ENCODE data around the gene RHOA. TPM values are rescaled to one million over a fixed set of nuclear protein-coding genes. Genes with fewer than 3 reads are reported as not detected.
A peak's percentile ranks its signal among the peaks of the same experiment; 100 is the strongest.
"Not testable (repeated sequence)": the region's sequence is repeated elsewhere in the genome, so short reads cannot be mapped to it uniquely, and the experiment has no call there.

The RHOA gene
- total and polyA plus RNA-seq, 2 experiments from 2014 or later, result 781 to 996 TPM

- Histone ChIP-seq H3K9me2 (ENCODE audit: insufficient read depth) (no peaks in the 10 kb centered on the region), H3K27me3 (replicated peaks; ENCODE audit: insufficient read depth) (no peaks in the 10 kb centered on the region), H3K79me2 (ENCODE audit: insufficient read depth) (peaks cover 100% of the 10 kb centered on the region), H3K4me1 (ENCODE audit: insufficient read depth) (no peaks in the 10 kb centered on the region), H3F3A (ENCODE audit: insufficient read depth) (peaks cover 47% of the 10 kb centered on the region), H3K9ac (no peak overlapping the region), H3K4me3 (no peak overlapping the region), H3K4me2 (ENCODE audit: unreplicated experiment) (no peak overlapping the region), H4K20me1 (ENCODE audit: insufficient read depth) (peaks cover 51% of the 10 kb centered on the region), H2AFZ (no peak overlapping the region), H3K36me3 (ENCODE audit: low read depth) (peaks cover 16% of the 10 kb centered on the region; the same call in 1 of the 2 replicates), H3K9me3 (ENCODE audit: low read depth) (no peaks in the 10 kb centered on the region), H3K27ac (no peak overlapping the region)
- 79% methylated on average over 3 of the region's 3 CpGs for WGBS, 2 experiments (ENCODE audit: low coverage in 1 of 2, low lambda C conversion rate in 2 of 2, missing lambda C conversion rate in 2 of 2)
- no peak for DNase-seq
- TF ChIP-seq EZH2 (IDR thresholded peaks at IDR 0.05; ENCODE audit: insufficient read depth, poor library complexity, severe bottlenecking) (no peak), EZH2phosphoT487 (IDR thresholded peaks at IDR 0.05; ENCODE audit: insufficient read depth, low read depth) (no peak)
- in situ Hi-C loops (cut with MboI), result no loop called here
These were observed 12.3 kb downstream of the RHOA start for GRCh38 chr3:49399461-49399860.

- Histone ChIP-seq H3K4me3 (no peak overlapping the region), H3K9me2 (ENCODE audit: insufficient read depth) (no peaks in the 10 kb centered on the region), H3K4me1 (ENCODE audit: insufficient read depth) (no peaks in the 10 kb centered on the region), H3K4me2 (ENCODE audit: unreplicated experiment) (no peak overlapping the region), H3K9ac (no peak overlapping the region), H4K20me1 (ENCODE audit: insufficient read depth) (peaks cover 60% of the 10 kb centered on the region), H3K36me3 (ENCODE audit: low read depth) (peaks cover 15% of the 10 kb centered on the region; the same call in 1 of the 2 replicates), H2AFZ (no peak overlapping the region), H3K9me3 (ENCODE audit: low read depth) (no peaks in the 10 kb centered on the region), H3F3A (ENCODE audit: insufficient read depth) (peaks cover 44% of the 10 kb centered on the region), H3K27me3 (replicated peaks; ENCODE audit: insufficient read depth) (no peaks in the 10 kb centered on the region), H3K79me2 (ENCODE audit: insufficient read depth) (peaks cover 100% of the 10 kb centered on the region), H3K27ac (no peak overlapping the region)
- TF ChIP-seq EZH2 (IDR thresholded peaks at IDR 0.05; ENCODE audit: insufficient read depth, poor library complexity, severe bottlenecking), result no peak
- TF ChIP-seq EZH2phosphoT487 (IDR thresholded peaks at IDR 0.05; ENCODE audit: insufficient read depth, low read depth), result no peak
- in situ Hi-C loops (cut with MboI), result no loop called here
- 92 to 96% methylated on average over 4 of the region's 4 CpGs for WGBS, 2 experiments (ENCODE audit: low coverage in 1 of 2, low lambda C conversion rate in 2 of 2, missing lambda C conversion rate in 2 of 2)
- no peak for DNase-seq
These were observed 14.3 kb downstream of the RHOA start for GRCh38 chr3:49397470-49397869.

GRCh38 chr3:49391310-49391709, 20.5 kb downstream of the RHOA start:
- H3K9me3 ChIP-seq (ENCODE audit: low read depth); H3K4me2 ChIP-seq (ENCODE audit: unreplicated experiment); H2AFZ ChIP-seq; H3K4me1 ChIP-seq (ENCODE audit: insufficient read depth); H3K9me2 ChIP-seq (ENCODE audit: insufficient read depth); H3K4me3 ChIP-seq; H3K9ac ChIP-seq; H3K27me3 ChIP-seq (replicated peaks; ENCODE audit: insufficient read depth); H3K27ac ChIP-seq; in situ Hi-C loops (cut with MboI): not testable (repeated sequence)
- H3F3A ChIP-seq (ENCODE audit: insufficient read depth), result peaks cover 24% of the 10 kb centered on the region
- peaks cover 14% of the 10 kb centered on the region; the same call in 1 of the 2 replicates for H3K36me3 ChIP-seq (ENCODE audit: low read depth)
- H3K79me2 ChIP-seq (ENCODE audit: insufficient read depth), result peaks cover 100% of the 10 kb centered on the region
- WGBS, 2 experiments (ENCODE audit: low coverage in 1 of 2, low lambda C conversion rate in 2 of 2, missing lambda C conversion rate in 2 of 2), result 80 to 85% methylated on average over 10 of the region's 10 CpGs
- DNase-seq, result peak; percentile 32
- peaks cover 55% of the 10 kb centered on the region for H4K20me1 ChIP-seq (ENCODE audit: insufficient read depth)

- Histone ChIP-seq H3K4me3 (no peak overlapping the region), H4K20me1 (ENCODE audit: insufficient read depth) (peaks cover 56% of the 10 kb centered on the region), H3K79me2 (ENCODE audit: insufficient read depth) (peaks cover 100% of the 10 kb centered on the region), H3K9ac (no peak overlapping the region), H3F3A (ENCODE audit: insufficient read depth) (peaks cover 32% of the 10 kb centered on the region), H2AFZ (no peak overlapping the region), H3K9me2 (ENCODE audit: insufficient read depth) (no peaks in the 10 kb centered on the region), H3K27ac (no peak overlapping the region), H3K27me3 (replicated peaks; ENCODE audit: insufficient read depth) (no peaks in the 10 kb centered on the region), H3K4me1 (ENCODE audit: insufficient read depth) (peaks cover 10% of the 10 kb centered on the region), H3K36me3 (ENCODE audit: low read depth) (0 out of 2 replicates have a peak, but pooled peaks cover 3% of the 10 kb centered on the region), H3K4me2 (ENCODE audit: unreplicated experiment) (no peak overlapping the region), H3K9me3 (ENCODE audit: low read depth) (no peaks in the 10 kb centered on the region)
- in situ Hi-C loops (cut with MboI), result no loop called here
- no peak for DNase-seq
- TF ChIP-seq EZH2phosphoT487 (IDR thresholded peaks at IDR 0.05; ENCODE audit: insufficient read depth, low read depth) (no peak), EZH2 (IDR thresholded peaks at IDR 0.05; ENCODE audit: insufficient read depth, poor library complexity, severe bottlenecking) (no peak)
- WGBS, 2 experiments (ENCODE audit: low coverage in 1 of 2, low lambda C conversion rate in 2 of 2, missing lambda C conversion rate in 2 of 2), result 99% methylated on average over 6 of the region's 6 CpGs
These were observed 22.5 kb downstream of the RHOA start for GRCh38 chr3:49389297-49389696.

- Histone ChIP-seq H2AFZ (no peak overlapping the region), H3K9me2 (ENCODE audit: insufficient read depth) (no peaks in the 10 kb centered on the region), H3K4me2 (ENCODE audit: unreplicated experiment) (no peak overlapping the region), H3K36me3 (ENCODE audit: low read depth) (0 out of 2 replicates have a peak, but pooled peaks cover 3% of the 10 kb centered on the region), H3K9ac (no peak overlapping the region), H3K9me3 (ENCODE audit: low read depth) (no peaks in the 10 kb centered on the region), H3K79me2 (ENCODE audit: insufficient read depth) (peaks cover 100% of the 10 kb centered on the region), H3K4me1 (ENCODE audit: insufficient read depth) (peaks cover 10% of the 10 kb centered on the region), H3K27ac (peak overlapping the region; percentile 39; the same call in 1 of the 2 replicates), H3K27me3 (replicated peaks; ENCODE audit: insufficient read depth) (no peaks in the 10 kb centered on the region), H3K4me3 (no peak overlapping the region), H3F3A (ENCODE audit: insufficient read depth) (peaks cover 40% of the 10 kb centered on the region), H4K20me1 (ENCODE audit: insufficient read depth) (peaks cover 54% of the 10 kb centered on the region)
- DNase-seq, result peak; percentile 37
- 0 to 7% methylated on average over 1 of the region's 1 CpG for WGBS, 2 experiments (ENCODE audit: low coverage in 1 of 2, low lambda C conversion rate in 2 of 2, missing lambda C conversion rate in 2 of 2)
- TF ChIP-seq EZH2 (IDR thresholded peaks at IDR 0.05; ENCODE audit: insufficient read depth, poor library complexity, severe bottlenecking) (no peak), EZH2phosphoT487 (IDR thresholded peaks at IDR 0.05; ENCODE audit: insufficient read depth, low read depth) (no peak)
- in situ Hi-C loops (cut with MboI), result no loop called here
These were observed 23.4 kb downstream of the RHOA start for GRCh38 chr3:49388289-49388820.
